ENCODE data around the gene IQSEC1.

IQSEC1 gene

DNA sequence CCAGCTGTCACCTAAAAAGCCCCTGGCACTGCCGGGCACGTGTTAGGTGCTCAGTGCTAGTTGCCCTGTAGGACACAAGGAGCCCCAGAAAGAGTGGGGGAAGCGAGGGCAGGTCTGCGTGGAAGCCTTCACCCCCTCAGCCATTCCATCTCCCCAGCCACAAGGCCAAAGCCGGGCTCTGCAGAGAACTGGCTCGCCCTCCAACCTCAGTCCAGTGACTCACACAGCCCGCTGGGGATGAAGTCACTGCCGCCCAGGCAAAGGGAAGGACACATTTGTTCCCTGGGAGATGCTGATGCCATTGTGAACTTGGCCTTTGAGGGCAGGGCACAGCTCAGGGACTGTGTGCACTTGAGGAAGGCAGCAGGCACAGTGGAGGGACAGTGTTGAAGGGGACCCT is 48.1 kb downstream of the IQSEC1 start:
- TF ChIP-seq, protein P1, sequence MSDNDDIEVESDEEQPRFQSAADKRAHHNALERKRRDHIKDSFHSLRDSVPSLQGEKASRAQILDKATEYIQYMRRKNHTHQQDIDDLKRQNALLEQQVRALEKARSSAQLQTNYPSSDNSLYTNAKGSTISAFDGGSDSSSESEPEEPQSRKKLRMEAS (IDR thresholded peaks at IDR 0.05): no peak
- TF ChIP-seq EP300 (IDR thresholded peaks at IDR 0.05; ENCODE audit: borderline replicate concordance) (no peak), CREB1 (IDR thresholded peaks at IDR 0.05; ENCODE audit: low read depth) (no peak)

DNA sequence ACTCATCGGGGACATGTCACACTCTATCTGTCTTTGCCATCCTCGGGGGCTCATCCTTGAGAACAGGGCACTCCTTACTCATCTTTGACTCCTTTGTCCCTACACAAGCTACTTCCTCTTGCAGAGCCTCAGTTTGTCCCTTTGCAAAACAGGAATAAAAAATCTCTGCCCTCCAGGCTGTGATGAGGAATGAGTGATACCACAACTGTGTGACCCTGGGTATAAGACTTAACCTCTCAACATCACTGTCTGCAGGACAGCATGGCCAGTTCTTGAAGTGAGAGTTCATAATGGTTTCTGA is 48.5 kb downstream of the IQSEC1 start:
- TF ChIP-seq, protein P1 (IDR thresholded peaks at IDR 0.05): no peak
- TF ChIP-seq YY1 (IDR thresholded peaks at IDR 0.05; ENCODE audit: low read depth): no peak
- no peak for TF ChIP-seq ZBTB7A (IDR thresholded peaks at IDR 0.05; ENCODE audit: low read depth)
- TF ChIP-seq, protein P2, sequence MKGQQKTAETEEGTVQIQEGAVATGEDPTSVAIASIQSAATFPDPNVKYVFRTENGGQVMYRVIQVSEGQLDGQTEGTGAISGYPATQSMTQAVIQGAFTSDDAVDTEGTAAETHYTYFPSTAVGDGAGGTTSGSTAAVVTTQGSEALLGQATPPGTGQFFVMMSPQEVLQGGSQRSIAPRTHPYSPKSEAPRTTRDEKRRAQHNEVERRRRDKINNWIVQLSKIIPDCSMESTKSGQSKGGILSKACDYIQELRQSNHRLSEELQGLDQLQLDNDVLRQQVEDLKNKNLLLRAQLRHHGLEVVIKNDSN (IDR thresholded peaks at IDR 0.05): no peak
- TF ChIP-seq TAF1 (IDR thresholded peaks at IDR 0.05; ENCODE audit: low read depth): no peak
- no peak for TF ChIP-seq RAD21 (IDR thresholded peaks at IDR 0.05; ENCODE audit: low read depth)
- TF ChIP-seq EGR1 (IDR thresholded peaks at IDR 0.05): no peak
- TF ChIP-seq EP300 (IDR thresholded peaks at IDR 0.05; ENCODE audit: borderline replicate concordance): no peak
- no peak for TF ChIP-seq NFIC (IDR thresholded peaks at IDR 0.05)

DNA sequence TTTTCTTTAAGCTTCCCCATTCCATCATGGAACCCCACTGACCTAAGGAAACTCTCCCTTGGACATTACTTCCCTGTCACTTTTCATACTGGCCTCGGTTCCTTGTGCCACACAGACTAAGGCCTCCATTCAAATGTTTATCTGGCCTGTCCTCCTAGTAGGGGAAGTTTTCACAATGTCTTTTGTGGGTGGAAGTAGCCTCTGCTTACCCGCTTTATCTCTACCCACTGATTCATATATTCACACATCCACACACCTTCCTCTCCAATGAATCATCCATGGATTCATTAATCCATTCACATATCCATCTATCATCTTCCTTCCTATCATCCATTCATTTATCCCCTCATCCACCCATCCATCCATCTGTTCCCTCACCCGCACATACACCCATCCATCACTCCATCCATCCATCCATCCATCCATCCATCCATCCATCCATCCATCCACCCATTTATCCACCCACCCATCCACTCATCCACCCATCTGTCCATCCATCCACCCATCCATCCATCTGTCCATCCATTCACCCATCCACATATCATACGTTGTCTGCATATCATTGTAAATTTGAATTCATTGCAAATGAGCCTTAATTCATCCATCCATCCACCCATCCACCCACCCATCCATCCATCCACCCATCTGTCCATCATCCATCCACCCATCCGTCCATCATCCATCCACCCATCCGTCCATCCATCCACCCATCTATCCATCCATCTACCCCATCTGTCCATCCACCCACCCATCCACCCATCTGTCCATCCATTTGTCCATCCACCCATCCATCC is 49.1 kb downstream of the IQSEC1 start:
- no peak for TF ChIP-seq EGR1 (IDR thresholded peaks at IDR 0.05)
- TF ChIP-seq NFIC (IDR thresholded peaks at IDR 0.05): no peak
- TF ChIP-seq, protein P2 (IDR thresholded peaks at IDR 0.05): no peak
- TF ChIP-seq TCF12 (IDR thresholded peaks at IDR 0.05; ENCODE audit: low read depth): no peak
- TF ChIP-seq RAD21 (IDR thresholded peaks at IDR 0.05; ENCODE audit: low read depth): no peak
- TF ChIP-seq CEBPB (IDR thresholded peaks at IDR 0.05): no peak
- no peak for TF ChIP-seq ZBTB7A (IDR thresholded peaks at IDR 0.05; ENCODE audit: low read depth)
- no peak for TF ChIP-seq FOXM1 (IDR thresholded peaks at IDR 0.05; ENCODE audit: borderline replicate concordance, low read depth)
- TF ChIP-seq, protein P3, sequence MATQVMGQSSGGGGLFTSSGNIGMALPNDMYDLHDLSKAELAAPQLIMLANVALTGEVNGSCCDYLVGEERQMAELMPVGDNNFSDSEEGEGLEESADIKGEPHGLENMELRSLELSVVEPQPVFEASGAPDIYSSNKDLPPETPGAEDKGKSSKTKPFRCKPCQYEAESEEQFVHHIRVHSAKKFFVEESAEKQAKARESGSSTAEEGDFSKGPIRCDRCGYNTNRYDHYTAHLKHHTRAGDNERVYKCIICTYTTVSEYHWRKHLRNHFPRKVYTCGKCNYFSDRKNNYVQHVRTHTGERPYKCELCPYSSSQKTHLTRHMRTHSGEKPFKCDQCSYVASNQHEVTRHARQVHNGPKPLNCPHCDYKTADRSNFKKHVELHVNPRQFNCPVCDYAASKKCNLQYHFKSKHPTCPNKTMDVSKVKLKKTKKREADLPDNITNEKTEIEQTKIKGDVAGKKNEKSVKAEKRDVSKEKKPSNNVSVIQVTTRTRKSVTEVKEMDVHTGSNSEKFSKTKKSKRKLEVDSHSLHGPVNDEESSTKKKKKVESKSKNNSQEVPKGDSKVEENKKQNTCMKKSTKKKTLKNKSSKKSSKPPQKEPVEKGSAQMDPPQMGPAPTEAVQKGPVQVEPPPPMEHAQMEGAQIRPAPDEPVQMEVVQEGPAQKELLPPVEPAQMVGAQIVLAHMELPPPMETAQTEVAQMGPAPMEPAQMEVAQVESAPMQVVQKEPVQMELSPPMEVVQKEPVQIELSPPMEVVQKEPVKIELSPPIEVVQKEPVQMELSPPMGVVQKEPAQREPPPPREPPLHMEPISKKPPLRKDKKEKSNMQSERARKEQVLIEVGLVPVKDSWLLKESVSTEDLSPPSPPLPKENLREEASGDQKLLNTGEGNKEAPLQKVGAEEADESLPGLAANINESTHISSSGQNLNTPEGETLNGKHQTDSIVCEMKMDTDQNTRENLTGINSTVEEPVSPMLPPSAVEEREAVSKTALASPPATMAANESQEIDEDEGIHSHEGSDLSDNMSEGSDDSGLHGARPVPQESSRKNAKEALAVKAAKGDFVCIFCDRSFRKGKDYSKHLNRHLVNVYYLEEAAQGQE (IDR thresholded peaks at IDR 0.05; ENCODE audit: low read depth): no peak
- no peak for TF ChIP-seq CREB1 (IDR thresholded peaks at IDR 0.05; ENCODE audit: low read depth)
- TF ChIP-seq EP300 (IDR thresholded peaks at IDR 0.05; ENCODE audit: borderline replicate concordance): no peak
- no peak for TF ChIP-seq TEAD4 (IDR thresholded peaks at IDR 0.05)
- TF ChIP-seq, protein P1 (IDR thresholded peaks at IDR 0.05): no peak
- no peak for TF ChIP-seq TAF1 (IDR thresholded peaks at IDR 0.05; ENCODE audit: low read depth)
- no peak for TF ChIP-seq YY1 (IDR thresholded peaks at IDR 0.05; ENCODE audit: low read depth)

DNA sequence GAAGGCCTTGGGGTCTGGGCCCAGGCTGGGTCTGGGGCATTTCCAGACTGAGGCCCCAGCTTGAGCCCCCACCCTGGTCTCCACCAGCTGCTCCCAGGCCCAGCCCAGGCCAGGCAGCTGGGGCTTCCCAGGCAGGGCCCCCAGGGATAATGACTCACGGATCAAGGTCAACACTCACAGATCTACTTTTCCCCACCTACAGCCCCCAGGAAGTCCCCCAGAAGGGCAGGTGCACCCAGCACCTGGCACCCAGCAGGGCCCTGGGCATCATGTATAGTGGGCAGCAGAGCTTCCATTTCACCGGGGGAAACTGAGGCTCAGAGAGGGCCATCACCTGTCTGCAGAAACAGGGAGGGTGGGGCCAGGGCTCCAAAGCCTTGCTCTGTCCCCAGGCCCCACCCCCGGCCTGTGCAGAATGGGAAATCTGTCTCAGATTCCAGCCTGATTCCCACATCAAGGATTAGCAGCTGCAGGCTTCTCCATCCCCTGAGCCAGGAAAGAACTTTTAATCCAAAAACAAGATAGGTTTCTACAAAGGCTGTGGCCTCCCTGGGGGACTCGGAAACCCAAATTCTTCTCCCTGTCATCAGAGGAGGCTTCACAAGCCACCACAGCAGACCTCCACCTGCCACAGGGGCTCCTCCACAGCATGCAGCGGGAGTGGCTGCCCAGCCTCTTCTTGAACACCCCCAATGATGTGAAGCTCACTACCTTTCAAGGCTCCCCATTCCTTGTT is 49.8 kb downstream of the IQSEC1 start:
- no peak for TF ChIP-seq YY1 (IDR thresholded peaks at IDR 0.05; ENCODE audit: low read depth)
- TF ChIP-seq, protein P3 (IDR thresholded peaks at IDR 0.05; ENCODE audit: low read depth): no peak
- no peak for TF ChIP-seq TEAD4 (IDR thresholded peaks at IDR 0.05)
- TF ChIP-seq CREB1 (IDR thresholded peaks at IDR 0.05; ENCODE audit: low read depth): no peak
- no peak for TF ChIP-seq FOXM1 (IDR thresholded peaks at IDR 0.05; ENCODE audit: borderline replicate concordance, low read depth)
- TF ChIP-seq ZBTB7A (IDR thresholded peaks at IDR 0.05; ENCODE audit: low read depth): no peak
- no peak for TF ChIP-seq TCF12 (IDR thresholded peaks at IDR 0.05; ENCODE audit: low read depth)

DNA sequence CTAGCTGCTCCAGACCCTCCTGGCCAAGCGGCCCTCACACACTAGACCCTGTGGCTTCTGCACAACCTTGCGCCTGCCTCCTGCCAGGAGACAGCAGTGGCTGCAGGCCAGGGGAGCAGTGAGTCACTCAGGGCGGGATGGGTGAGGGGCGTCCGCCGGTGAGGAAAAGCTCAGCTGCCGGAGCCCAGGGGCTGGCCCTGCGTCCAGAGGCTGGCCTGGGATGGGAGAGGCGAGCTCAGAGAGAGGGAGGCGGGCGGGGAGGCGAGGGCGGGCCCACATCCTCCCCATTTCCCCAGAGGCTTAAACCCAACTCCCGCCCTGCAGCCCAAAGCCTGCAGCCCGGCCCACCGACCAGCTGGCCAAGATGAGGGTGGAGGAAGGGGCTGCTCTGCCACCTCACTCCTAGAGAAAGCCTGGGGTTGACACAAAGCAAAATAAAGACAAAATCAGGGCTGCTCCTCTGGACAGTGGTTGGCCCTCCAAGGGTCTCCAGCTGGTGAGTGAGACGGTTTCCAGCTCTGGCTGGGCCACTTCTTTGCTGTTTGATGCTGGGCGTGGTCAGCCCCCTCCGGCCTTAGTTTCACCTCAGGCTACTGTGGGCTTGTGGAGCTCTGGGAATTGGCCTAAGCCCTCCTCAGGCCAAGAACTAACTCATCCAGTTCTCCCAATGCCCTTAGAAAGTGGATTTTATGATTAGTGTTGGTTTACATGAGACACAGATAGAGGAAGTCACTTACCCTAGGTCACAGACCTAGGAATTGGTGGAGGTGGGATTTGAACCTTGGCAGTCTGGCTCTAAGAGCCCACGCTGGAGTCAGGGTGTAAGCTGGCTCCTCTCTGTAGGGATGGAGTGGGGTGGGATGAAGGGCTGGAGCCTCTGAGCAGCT is 50.6 kb downstream of the IQSEC1 start:
- TF ChIP-seq, protein P3 (IDR thresholded peaks at IDR 0.05; ENCODE audit: low read depth): no peak
- no peak for TF ChIP-seq EGR1 (IDR thresholded peaks at IDR 0.05)

Data from Ishikawa (cell line).